Activated naive CD4-positive, alpha-beta T cell (primary cell): Measurements from ENCODE around the gene ZNF800.

Source experiments
- DNase-seq, 4 experiments: peaks; one replicate each; lab custom pipeline; 2025; lab: John Stamatoyannopoulos, UW

Gene ZNF800

DNA sequence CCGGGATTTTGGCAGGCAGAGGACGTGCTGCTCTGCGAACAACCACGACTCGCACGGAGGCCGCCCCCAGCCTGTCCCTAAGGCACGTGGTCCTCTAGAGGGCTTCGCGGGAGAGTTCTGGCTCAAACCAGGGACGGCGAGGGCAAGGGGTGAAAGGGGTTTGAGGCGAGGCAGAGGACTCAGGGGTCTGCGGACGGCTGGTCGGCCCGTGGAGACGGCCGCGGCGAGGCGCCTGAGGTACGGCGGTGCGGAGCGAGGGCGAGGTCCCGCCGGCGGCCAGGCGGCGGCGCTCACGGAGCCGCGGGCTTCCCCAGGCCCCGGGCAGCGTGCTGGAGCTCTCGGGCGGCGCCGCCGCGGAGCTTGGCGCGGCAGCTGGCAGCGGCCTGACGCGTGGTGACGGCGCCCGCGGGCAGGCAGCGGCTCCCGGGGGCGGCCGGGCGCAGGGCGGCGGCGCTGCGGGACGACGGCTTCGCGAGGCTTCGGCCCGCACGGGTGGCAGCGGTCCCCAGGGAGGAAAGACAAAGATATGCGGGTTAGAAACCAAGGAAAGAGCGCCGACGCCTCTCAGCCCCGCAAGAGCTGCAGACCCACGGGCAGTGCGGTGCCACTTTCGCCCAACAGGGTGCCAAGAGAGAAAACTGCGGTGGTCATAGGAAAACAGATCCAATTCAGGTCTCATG is 44.8 kb downstream of the ZNF800 start:
- peak; percentile 24 to 70 (median 39) for DNase-seq

DNA sequence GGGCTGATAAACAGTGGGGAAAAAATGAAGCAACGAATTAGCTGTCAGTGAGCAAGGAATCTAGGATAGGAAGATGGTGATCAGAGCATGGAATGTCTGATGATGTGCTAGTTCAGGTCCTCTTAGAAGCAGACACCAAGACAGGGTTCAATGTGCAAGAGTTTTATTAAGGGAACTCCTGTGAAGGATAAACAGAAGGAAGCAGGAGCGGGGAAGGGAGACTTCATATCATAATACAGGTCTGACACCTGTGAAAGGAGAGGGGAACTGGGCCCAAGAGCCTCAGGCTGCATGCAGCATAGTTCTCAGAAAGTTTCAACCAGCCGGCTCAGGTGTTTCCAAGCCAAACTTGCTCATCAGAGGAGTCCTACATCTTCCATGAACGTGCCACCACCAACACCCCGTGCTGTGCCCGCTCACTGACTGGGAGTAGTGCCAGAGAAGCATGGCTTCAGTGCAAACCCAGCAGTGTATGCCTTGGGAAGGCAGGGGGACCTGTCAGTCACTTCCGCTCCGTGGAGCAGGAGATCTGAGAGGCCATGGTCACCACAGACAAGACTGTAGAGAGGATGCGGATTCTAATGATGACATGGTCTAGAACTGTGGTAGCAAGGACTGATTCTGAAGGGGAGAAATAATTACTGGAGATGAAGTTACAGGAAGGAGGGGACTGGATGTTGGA is 45.8 kb downstream of the ZNF800 start:
- no peak for DNase-seq

DNA sequence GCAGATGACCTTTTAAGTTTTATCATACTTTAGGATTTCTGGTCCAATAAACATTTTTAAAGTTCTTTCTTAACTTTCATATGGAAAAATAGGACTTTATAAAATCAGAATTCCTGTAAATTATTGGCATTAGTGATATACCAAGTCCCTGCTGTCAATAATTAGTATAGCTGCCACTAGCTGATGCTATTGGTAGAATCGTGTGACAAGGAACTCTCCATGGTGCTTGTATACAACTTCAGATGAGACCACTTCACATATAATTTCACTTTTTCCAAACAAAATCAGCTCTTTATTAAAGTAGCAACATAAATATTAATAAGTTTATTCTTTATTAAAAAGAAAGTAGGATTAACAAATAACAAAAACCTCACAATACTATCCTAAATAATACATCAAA is 49.9 kb downstream of the ZNF800 start:
- no peak for DNase-seq

DNA sequence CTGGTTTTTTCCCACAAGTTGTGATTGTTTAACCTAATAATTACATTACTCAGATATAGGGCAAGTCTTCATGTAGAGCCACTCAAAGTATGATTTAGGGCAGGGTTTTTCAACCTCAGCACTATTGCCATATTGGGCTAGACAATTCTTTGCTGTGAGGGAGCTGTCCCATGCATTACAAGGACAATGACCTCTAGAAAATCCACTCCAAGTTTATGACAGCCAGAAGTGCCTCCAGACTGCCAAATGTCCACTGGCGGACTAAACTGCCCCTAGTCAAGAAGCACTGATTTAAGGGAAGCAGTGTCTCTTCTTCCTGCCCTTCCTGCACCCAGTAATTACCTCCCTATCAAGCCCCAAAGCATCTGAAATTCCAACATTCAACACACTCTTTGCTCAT is 54.4 kb downstream of the ZNF800 start:
- no peak for DNase-seq

DNA sequence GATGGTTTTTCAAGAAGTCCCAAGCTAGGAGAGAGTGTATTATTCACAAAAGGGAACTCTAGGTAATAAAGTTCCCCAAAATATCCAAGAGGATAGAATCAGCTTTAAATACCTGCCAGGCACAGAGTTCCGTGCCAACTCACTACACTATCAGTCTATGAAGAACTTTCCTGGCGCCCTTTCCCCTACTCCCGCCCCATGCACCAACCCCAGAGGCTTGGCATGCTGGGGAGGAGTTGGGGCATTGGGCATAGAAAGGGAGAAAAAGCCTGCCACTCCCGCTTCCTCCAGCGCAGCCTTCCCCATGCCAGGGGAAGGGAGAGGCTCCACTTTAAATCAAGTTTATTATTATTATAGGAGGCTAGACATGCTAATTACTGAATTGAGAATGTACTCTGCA is 54.9 kb downstream of the ZNF800 start:
- no peak for DNase-seq

DNA sequence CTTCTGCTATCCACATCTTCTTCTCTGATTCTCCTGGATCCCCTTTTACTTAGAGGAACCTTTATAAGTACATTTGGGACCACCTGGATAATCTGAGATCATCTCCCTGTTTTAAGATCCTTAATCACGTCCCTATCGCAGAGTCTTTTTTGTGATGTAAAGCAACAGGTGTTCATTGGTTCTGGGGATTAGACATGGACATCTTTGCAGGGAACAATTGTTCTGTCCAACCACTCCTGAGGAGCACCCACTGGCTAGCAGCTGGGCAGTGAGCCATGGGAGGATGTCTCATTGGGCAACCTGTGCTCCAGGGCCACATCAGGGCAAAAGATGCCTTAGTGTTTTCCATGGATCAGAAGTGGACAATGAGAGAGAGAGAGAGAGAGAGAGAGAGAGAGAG is 56.0 kb downstream of the ZNF800 start:
- DNase-seq = no peak

DNA sequence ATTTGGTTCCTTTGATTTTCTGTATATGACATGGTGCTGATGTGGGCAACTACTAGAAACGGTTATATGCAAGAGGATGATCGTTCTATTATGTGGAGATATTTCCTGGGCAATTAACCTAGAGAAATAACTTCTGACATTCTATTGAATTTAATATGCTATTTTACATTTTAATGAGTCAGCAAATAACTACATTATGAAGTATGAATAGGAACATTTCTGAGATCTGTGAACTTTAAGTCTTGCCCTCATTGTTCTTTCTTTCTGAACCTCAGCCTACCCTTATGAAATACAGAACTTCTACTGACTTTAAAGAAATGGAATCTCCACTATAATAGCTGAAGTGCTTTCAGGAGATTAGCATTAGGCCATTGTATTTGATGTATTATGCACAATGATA is 59.6 kb downstream of the ZNF800 start:
- no peak for DNase-seq

DNA sequence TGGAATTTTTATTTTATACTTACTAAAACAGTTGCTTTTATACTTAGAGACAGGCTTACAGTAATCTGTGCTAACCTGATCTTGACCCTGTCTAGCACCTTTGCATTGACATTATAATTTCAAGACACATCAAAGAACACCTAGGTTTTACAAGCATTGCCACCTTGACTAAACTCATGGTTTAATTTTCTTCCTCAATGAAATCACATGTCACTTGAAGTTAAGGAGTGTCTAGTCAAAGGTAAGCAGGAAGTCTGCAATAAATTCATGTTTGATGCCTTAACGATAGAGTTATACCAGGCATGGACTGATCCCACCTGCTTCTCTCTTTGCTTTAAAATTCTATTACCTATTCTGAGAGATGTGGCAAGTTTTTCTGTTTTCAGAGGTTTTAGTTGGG is 62.4 kb downstream of the ZNF800 start:
- no peak for DNase-seq

DNA sequence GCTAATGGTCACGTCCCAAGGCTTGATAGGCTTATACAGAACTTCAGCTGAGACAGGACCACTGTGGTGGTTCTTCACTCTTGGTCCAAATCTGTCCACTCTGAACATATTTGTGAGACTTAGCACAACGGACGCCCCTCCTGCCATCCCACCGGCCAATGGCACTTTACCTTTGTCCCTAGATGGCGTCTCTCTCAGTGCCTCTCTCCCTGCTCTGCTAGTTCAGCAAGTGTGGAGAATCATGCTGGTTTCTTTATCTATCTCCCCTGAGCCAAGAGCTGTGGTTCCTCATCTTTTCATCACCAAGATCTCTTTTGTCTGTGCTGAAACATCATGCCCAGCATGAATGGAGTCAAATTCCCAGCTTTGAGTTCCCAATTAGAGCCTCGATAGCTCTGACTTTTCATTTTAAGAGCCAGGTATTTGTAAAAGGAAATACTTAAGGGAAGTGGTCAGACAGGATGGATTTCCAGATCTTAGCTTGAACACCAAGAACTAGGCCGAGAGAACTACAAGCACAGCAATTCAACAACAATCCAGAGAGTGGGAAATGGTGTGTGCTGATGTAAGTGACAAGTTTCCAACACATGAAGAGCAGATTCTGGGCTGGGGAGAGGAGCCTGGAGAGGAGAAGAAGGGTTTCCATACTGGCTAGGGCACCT is 69.5 kb downstream of the ZNF800 start:
- DNase-seq = no peak

DNA sequence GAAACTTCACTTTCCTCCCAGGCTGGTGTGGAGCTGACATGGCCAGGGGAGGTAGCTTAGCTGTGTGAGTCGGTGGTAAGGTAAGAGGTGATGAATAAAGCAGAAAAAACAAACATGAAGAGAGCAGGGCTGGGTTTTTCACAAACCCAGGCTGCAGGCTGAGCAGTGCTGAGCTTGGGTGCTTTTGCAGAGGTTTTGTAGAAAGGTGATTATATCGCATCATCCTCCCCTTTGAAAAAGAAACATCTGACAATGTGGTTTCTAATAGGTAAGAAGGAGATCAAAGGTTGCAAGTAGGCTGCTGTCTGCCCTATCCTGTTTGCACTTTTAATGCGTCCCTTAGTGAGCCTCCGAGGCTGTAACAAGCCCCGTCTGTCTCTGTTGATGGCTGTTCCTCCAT is 70.2 kb downstream of the ZNF800 start:
- no peak for DNase-seq

DNA sequence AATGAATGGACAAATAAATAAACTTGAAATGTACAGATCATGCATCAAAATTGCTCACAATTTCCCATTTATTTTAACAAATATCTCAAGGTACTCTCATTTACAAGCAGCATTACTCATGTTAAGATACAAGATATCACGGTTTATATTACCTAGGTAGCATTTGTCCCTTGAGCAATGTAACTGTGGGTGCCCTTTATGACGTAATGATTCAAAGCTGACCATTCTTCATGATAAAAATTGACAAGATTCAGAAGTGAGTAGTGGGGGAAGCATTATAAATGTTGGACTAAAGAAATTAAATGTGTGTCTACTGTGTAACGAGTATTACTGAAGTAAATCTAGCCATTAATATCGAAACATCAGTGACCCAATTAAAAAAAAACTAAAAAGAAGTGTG is 71.5 kb downstream of the ZNF800 start:
- no peak for DNase-seq
